Activated naive CD8-positive, alpha-beta T cell treated with anti-CD3 and anti-CD28 coated beads for 36 hours (primary cell): ENCODE measurements around the gene TAF15. TPM values are rescaled to one million over a fixed set of nuclear protein-coding genes. Genes with fewer than 3 reads are reported as not detected.

Experiments used
- DNase-seq: peaks from one replicate; pipeline ENCODE4 v3.0.0; 2021
- H3K27ac Mint-ChIP-seq: one replicate; pipeline ENCODE4 v1.8.0; 2022; ENCODE audit warnings: mild to moderate bottlenecking, moderate library complexity, mixed read lengths
- H3K27me3 Mint-ChIP-seq: one replicate; pipeline ENCODE4 v1.8.0; 2022; ENCODE audit warnings: mild to moderate bottlenecking, mixed read lengths
- H3K36me3 Mint-ChIP-seq: one replicate; pipeline ENCODE4 v1.8.0; 2021; ENCODE audit warnings: mild to moderate bottlenecking, mixed read lengths
- H3K4me1 Mint-ChIP-seq: one replicate; pipeline ENCODE4 v1.8.0; 2021; ENCODE audit warnings: mixed read lengths
- H3K4me3 Mint-ChIP-seq: one replicate; pipeline ENCODE4 v1.8.0; 2022; ENCODE audit warnings: mild to moderate bottlenecking, moderate library complexity, mixed read lengths
- H3K9me3 Mint-ChIP-seq: one replicate; pipeline ENCODE4 v1.8.0; 2022; ENCODE audit warnings: mixed read lengths
- total RNA-seq, 2 experiments: library from RNA; stranded (reverse); gene quantifications; one replicate each; pipeline ENCODE4 v1.2.3, GENCODE V29; 2021

TAF15 gene
- total RNA-seq: 100 to 1,000 TPM; 306 to 317 TPM

DNA sequence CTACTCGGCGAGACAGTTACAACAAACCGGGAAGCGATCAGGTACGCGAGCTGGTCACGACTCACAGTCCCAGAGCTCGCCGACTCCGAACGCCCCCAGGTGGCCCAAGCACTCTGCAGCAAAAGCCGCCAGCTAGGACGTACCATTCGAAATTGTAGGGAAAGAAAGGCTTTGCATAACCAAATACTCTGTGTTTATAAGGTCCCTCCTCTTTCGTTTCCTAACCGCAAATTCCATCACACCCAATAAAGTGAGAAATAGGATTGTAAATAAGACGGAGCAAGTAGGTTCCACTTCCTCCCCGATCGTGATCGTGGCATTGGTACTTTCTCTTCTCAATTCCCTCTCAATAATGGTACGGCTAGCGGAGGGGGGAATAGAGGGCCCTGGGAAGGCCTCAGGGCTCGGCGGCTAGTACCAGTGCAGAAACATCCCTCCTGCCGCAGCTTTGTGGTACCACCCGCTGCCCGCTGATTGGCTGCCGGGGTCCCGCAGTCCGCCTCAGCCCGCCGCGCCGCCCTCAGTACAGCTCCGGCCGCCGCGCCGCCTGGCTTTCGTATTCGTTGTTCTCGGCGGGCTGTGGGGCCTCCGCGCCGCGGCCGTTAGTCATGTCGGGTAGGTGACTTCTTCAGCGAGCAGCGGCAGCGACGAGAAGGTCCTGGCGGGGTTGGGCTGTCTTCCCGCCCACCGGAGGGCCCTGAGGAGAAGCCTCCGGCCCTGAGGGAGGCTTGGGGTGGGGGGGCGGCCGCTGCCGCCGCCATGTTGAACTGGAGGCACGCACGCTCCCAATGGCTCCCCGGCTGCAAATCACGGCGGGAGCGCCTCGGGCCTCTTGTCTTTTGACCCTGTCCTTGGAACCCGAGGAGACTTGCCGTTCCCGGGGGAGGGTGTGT lies at the start of gene TAF15:
TAF15 (plus strand) TSS at position 523 of the 893 bp plus-strand sequence; CDS start at position 609, 86 bp downstream.
- peaks cover 56% of the 10 kb centered on the region for H3K4me1 Mint-ChIP-seq
- H3K27me3 Mint-ChIP-seq: no peaks in the 10 kb centered on the region
- no peaks in the 10 kb centered on the region for H3K9me3 Mint-ChIP-seq
- peak; percentile 97 for DNase-seq
- H3K36me3 Mint-ChIP-seq: peaks cover 34% of the 10 kb centered on the region
- H3K4me3 Mint-ChIP-seq: peak within 1 kb of the TSS; percentile 89
- H3K27ac Mint-ChIP-seq: peak within 1 kb of the TSS; percentile 97

DNA sequence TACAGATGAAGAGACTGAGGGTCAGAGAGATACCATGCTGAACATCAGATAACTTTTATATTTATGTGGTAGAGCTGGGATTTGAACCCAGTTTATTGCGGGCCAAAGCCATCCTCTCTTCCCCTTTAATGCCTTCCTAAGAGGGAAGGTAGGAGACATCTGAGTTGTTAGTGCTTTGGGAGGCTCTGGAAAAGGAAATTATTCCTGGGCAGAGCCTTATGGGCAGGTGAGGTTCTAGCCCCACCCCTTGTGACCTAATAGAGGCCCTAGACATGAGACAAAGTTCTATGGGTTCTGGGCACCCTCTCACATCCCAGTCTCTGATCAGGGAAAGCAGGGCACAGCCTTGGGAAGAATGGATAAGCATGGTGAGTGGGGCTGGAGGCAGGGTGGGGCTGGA lies 48.7 kb upstream of the TAF15 start, which contains the start of gene C17orf50:
C17orf50 (plus strand) TSS at position 301 of the 400 bp plus-strand sequence; CDS start at position 356, 55 bp downstream.
- no peak for DNase-seq
- H3K27ac Mint-ChIP-seq: no peak within 1 kb of the TSS
- H3K4me3 Mint-ChIP-seq: no peak within 1 kb of the TSS
- H3K4me1 Mint-ChIP-seq: peaks cover 11% of the 10 kb centered on the region
- H3K27me3 Mint-ChIP-seq: no peaks in the 10 kb centered on the region
- H3K36me3 Mint-ChIP-seq: no peaks in the 10 kb centered on the region
- H3K9me3 Mint-ChIP-seq: no peaks in the 10 kb centered on the region

DNA sequence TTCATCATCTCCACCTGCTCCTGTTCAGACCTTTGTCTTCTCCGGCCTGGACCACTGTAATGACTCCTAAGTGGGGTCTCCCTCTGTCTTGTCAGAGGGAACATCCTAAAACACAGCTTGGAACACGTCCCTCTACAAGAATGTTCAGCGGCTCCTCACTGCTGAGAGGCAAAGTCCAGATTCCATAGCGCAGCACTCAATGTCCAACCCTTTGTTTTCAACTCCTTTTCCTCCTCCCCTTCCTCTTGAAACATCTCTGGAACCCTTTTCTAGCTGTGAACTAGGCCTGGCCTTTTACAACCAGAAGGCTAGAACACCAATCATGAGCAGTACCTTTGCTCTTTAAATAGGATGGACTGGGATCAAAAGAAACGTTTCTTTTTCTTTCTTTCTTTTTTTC lies 47.7 kb upstream of the TAF15 start:
- Mint-ChIP-seq H3K4me1 (peaks cover 11% of the 10 kb centered on the region), H3K27me3 (no peaks in the 10 kb centered on the region), H3K27ac (no peak overlapping the region), H3K36me3 (no peaks in the 10 kb centered on the region), H3K9me3 (no peaks in the 10 kb centered on the region), H3K4me3 (no peak overlapping the region)
- no peak for DNase-seq

DNA sequence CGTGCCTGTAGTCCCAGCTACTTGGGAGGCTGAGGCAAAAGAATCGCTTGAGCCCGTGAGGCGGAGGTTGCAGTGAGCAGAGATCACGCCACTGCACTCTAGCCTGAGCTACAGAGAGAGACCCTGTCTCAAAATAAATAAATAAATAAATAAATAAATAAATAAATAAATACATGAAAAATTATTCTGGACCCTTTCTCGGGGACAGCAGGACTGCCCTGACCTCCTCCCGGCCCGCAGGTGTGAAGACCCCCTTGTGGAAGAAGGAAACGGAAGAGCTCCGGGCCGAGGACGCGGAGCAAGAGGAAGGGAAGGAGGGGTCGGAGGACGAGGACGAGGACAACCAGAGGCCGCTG lies 45.5 kb upstream of the TAF15 start:
- no peaks in the 10 kb centered on the region for H3K9me3 Mint-ChIP-seq
- peaks cover 11% of the 10 kb centered on the region for H3K4me1 Mint-ChIP-seq
- peak overlapping the region; percentile 64 for H3K27ac Mint-ChIP-seq
- peak overlapping the region; percentile 90 for H3K4me3 Mint-ChIP-seq
- no peaks in the 10 kb centered on the region for H3K36me3 Mint-ChIP-seq
- no peaks in the 10 kb centered on the region for H3K27me3 Mint-ChIP-seq
- DNase-seq: no peak

DNA sequence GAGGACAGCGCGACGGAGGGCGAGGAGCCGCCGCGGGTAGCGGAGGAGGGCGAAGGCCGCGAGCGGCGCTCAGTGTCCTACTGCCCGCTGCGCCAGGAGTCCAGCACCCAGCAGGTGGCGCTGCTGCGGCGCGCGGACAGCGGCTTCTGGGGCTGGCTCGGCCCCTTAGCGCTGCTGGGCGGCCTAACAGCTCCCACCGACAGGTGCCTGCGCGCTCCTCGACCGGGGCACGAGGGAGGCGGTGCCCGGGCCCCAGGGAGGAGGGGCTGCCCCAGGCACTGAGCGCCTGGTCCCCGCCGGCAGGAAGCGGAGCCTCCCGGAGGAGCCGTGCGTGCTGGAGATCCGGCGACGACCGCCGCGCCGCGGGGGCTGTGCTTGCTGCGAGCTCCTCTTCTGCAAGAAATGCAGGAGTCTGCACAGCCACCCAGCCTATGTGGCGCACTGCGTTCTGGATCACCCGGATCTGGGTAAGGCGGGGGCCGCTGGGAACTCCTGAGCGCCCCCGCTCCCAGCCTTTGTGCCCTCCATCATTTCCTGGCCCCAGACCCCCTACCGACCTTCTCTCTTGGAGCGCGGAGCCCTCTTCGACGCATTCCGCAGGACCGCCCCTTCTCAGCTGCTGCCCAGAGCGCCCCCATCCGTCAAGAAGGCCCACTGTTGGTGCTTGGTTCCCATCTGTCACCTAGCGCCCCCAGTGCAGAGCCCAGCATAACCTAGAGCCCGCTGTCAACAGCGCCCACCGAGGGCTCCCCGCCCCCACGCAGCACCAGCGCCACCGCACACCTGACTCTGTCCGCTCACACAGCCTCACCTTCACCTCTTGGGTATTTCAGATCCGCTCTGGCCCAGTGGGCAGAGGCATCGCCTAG lies 44.9 kb upstream of the TAF15 start:
- Mint-ChIP-seq H3K27me3 (no peaks in the 10 kb centered on the region), H3K4me1 (peaks cover 11% of the 10 kb centered on the region), H3K9me3 (no peaks in the 10 kb centered on the region), H3K4me3 (peak overlapping the region; percentile 90), H3K36me3 (no peaks in the 10 kb centered on the region), H3K27ac (peak overlapping the region; percentile 87)
- peak; percentile 94 for DNase-seq

DNA sequence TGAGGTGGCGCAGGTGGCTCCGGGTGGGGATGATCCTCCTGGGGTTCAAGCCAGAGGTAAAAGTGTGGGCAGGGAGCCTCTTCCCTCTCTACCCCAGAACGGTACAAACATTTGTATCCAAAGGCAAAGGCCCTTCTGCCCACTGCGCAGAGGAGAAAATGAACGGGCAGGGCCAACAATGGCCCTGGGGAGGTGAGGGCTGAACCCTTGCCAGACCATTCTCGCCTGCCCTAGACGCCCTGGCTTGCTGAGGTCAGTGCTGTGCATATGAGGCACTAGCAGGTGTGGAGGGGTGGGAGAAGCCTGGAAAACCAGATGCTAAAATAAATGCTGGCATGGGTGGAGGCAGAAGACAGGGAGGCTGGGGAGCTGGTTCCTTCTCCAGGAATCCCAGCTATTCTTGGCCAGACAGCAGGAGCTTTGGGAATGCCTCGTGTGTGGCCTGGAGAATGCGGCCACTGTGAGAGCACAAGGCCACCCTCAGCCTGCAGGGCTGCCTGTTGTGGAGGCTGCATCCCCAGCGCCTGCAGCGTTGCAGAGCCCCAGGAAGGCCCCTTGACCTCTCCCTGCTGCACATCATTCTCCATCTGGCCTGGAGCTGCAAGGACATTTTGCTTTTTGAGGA lies 44.1 kb upstream of the TAF15 start:
- no peaks in the 10 kb centered on the region for H3K9me3 Mint-ChIP-seq
- H3K4me3 Mint-ChIP-seq: peak overlapping the region; percentile 90
- no peak overlapping the region for H3K27ac Mint-ChIP-seq
- no peak for DNase-seq
- no peaks in the 10 kb centered on the region for H3K36me3 Mint-ChIP-seq
- no peaks in the 10 kb centered on the region for H3K27me3 Mint-ChIP-seq
- peaks cover 11% of the 10 kb centered on the region for H3K4me1 Mint-ChIP-seq

DNA sequence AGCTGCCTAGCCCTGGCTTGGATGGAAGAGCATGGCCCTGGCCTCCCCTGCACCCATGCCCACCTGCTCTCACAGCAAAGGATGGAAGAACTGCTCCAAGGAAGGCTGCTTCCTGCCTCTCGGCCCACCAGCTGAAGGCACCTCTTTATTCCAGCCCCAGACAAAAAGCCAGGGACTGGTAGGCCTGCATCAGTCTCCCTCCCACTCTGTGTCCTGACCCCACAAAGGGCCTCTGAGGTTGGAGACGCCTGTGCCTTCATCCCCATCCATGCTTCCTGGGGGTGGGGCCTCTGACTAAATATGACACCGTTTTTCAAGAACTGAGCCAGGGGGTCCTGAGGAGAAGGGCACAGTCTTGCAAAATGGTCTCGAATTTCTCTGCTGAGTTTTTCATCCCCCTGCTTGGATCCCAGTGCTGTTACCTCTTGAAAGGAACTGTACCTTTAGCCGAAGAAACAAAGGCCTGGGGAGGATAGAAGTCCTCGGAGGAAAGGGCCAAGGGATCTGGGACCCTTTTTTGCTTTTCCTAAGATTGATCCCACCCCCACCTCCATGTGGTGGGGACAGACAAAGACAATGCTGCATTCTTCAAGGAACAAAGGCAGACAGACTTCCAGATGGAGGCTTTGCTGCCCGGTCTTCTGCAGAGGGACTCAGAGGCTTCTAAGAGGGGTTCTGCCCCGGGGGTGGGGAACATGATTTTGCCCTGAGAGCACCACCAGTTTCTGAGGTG lies 43.4 kb upstream of the TAF15 start:
- DNase-seq: no peak
- no peak overlapping the region for H3K4me3 Mint-ChIP-seq
- no peak overlapping the region for H3K27ac Mint-ChIP-seq
- no peaks in the 10 kb centered on the region for H3K27me3 Mint-ChIP-seq
- no peaks in the 10 kb centered on the region for H3K36me3 Mint-ChIP-seq
- no peaks in the 10 kb centered on the region for H3K9me3 Mint-ChIP-seq
- H3K4me1 Mint-ChIP-seq: peaks cover 11% of the 10 kb centered on the region

DNA sequence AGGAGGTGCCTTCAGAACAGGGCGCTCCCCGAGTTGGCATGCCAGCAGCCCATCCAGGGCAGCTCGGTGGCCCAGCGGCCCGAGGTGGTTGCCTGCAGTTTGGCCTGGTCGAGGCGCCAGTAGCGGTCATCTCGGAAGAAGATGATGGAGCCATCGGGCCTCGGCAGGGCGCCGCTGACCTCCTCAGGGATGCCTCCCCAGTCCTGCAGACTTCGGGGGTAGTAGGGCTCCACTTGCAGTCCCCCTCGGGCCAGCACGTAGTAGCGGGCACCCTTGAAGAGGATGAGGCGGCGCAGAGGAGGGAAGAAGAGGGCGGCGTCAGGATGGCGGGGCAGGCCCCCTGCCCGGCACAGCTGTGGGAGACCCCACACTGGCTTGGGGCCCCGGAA lies 42.8 kb upstream of the TAF15 start:
- no peak overlapping the region for H3K27ac Mint-ChIP-seq
- no peak overlapping the region for H3K4me3 Mint-ChIP-seq
- H3K27me3 Mint-ChIP-seq: no peaks in the 10 kb centered on the region
- DNase-seq: no peak
- no peaks in the 10 kb centered on the region for H3K36me3 Mint-ChIP-seq
- peaks cover 11% of the 10 kb centered on the region for H3K4me1 Mint-ChIP-seq
- no peaks in the 10 kb centered on the region for H3K9me3 Mint-ChIP-seq

DNA sequence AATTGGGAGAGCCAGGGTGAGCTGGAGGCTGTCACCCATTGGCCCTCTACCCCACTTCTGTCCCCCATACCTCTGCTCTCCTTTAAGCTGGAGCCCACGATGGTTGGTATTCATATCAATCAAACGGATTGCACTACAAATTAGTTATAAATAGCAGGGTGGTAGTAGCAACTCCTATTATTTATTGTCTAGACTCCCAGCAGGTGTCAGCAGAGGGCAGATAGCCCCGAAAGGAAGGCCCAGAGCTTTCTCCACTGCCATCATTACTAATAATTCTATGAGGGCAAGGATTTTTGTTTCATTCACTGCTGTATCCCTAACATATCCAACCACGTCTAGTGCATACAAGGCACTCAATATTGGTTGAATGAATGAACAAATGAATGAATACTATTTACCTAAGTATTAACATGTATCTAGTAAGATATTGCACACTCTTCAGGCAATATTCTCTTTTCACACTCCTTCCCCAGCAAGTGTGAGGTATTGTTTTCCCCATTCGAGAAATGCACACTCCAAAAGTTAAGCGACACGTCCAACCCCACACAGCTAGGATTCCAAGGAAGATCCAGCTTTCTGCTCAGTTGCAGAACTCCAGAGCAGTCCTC lies 42.3 kb upstream of the TAF15 start:
- H3K4me3 Mint-ChIP-seq: no peak overlapping the region

DNA sequence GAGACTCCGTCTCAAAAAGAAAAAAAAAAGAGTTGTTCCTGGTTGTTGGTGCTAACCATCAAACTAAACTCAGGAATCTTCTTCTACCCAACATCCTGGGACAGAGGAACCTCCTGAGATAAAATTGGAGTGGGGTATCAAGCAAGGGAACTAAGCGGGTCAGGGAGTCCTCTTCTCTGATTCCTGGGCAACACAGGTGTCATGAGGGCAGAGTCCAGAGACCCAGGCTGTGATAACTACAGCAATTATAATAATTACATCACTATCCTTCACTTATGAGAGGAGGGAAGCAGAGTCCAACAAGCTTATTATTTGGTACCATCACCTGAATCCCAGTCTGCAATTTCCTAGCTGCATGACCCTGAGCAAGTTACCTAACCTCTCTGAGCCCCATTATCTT lies 40.5 kb upstream of the TAF15 start:
- Mint-ChIP-seq H3K36me3 (no peaks in the 10 kb centered on the region), H3K4me3 (no peak overlapping the region), H3K27me3 (no peaks in the 10 kb centered on the region)

More for the DNA sequence above, 42.3 kb upstream of the TAF15 start:
- no peaks in the 10 kb centered on the region for H3K9me3 Mint-ChIP-seq
- H3K27ac Mint-ChIP-seq: no peak overlapping the region
- H3K27me3 Mint-ChIP-seq: no peaks in the 10 kb centered on the region
- peaks cover 11% of the 10 kb centered on the region for H3K4me1 Mint-ChIP-seq
- no peak for DNase-seq
- H3K36me3 Mint-ChIP-seq: no peaks in the 10 kb centered on the region

DNA sequence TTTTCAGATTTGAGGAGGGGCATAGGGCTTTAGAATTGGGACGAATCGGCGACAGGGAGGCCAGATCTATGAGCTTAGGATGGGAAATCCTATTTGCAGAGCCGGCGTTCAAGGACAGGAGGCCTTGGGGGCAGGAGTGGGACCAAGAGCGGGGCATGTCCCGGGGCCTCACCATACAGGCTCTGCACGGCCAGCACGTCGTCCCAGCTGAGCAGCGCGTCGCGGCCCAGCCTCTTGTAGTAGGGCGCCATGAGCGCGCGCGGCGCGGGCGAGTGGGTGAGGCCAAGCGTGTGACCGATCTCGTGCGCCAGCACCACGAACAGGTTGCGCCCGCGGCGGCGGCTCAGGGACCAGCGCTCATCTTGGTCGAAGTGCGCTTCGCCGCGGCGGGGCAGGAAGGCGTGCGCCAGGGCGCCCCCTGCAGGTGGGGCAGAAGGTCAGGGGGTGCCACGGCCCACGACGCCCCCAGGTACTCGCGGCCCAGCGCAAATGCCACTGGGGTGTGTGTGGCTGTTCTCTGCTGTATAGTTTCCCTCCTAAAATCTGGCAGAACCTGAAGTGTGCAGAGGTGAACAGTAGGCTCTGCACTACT lies 39.3 kb upstream of the TAF15 start:
- no peak for DNase-seq
- no peaks in the 10 kb centered on the region for H3K27me3 Mint-ChIP-seq
- no peaks in the 10 kb centered on the region for H3K36me3 Mint-ChIP-seq
- no peak overlapping the region for H3K27ac Mint-ChIP-seq
- no peak overlapping the region for H3K4me3 Mint-ChIP-seq
- no peaks in the 10 kb centered on the region for H3K9me3 Mint-ChIP-seq
- H3K4me1 Mint-ChIP-seq: peaks cover 5% of the 10 kb centered on the region

More for the DNA sequence above, 40.5 kb upstream of the TAF15 start:
- peaks cover 10% of the 10 kb centered on the region for H3K4me1 Mint-ChIP-seq
- no peaks in the 10 kb centered on the region for H3K9me3 Mint-ChIP-seq
- no peak for DNase-seq
- H3K27ac Mint-ChIP-seq: no peak overlapping the region

DNA sequence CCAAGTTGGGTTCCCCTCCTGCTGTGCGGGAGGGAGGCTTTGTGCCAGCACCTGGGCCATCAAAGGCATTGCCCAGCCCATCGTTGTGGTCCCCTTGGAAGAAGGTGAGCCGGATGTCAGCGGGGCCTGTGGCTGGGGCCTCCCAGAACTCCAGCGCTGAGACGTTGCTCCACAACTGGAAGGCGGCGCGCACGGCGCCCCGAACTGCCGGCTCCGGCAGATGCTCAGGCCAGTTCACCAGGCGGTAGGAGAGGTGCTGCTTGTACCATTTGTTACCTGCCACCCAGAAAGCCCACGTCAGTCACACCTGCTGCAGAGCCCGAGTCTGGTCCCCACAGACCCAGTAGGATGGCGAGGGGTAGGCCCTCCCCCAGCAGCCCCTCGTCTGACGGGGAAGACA lies 36.2 kb upstream of the TAF15 start:
- peaks cover 1% of the 10 kb centered on the region for H3K36me3 Mint-ChIP-seq
- H3K4me3 Mint-ChIP-seq: no peak overlapping the region
- H3K27ac Mint-ChIP-seq: no peak overlapping the region
- no peak for DNase-seq
- no peaks in the 10 kb centered on the region for H3K9me3 Mint-ChIP-seq
- no peaks in the 10 kb centered on the region for H3K27me3 Mint-ChIP-seq
- H3K4me1 Mint-ChIP-seq: peaks cover 2% of the 10 kb centered on the region

DNA sequence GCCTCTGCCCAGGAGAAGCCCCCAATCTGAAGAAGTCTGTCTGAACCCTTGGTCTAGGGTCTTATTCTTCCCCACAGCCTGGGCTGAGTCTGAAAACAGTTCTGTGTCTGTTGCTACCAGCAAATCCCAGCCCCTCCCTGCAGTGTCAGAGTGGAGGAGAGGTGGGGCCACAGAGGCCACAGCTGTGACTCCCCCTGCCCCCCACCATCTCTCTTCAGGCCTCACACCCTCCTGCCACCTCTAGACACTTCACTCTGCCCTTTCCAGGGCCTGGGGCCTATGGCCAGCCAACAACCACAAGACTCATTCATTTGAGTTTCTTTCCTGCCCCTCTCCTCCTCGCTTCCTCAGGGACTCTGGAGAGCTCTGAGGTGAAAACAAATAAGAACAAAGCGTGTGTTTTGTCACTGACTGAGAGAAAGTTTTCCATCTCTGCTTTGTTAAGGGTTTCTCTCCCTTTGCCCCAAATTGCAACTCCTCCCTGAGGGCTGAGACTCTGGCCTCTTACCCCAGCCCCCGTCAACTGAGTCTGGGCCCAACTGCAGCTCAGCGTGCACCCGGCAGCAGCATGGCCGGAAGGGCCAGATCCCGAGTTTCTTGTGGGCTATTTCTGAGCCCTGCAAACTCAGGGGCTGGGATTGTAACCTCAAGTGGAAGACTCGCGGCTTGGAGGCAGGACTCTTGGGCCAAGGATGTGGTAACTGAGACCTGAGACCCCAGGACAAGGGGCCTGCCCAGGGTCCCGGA lies 35.4 kb upstream of the TAF15 start:
- no peak for DNase-seq
- no peaks in the 10 kb centered on the region for H3K9me3 Mint-ChIP-seq

More for the DNA sequence above, 35.4 kb upstream of the TAF15 start:
- Mint-ChIP-seq H3K4me1 (peaks cover 2% of the 10 kb centered on the region), H3K36me3 (peaks cover 1% of the 10 kb centered on the region), H3K27ac (no peak overlapping the region), H3K4me3 (no peak overlapping the region), H3K27me3 (no peaks in the 10 kb centered on the region)
